ENCODE results near the gene TAF7L.
"Not testable (repeated sequence)": the region's sequence is repeated elsewhere in the genome, so short reads cannot be mapped to it uniquely, and the experiment has no call there.

TAF7L gene

GRCh38 chrX:101290957-101291603 is at the start of gene TAF7L:
Gene TAF7L, minus strand, starts transcription at chrX:101291334. Its CDS starts 3,791 bp downstream, at chrX:101287543.
- TF ChIP-seq ZNF274 (IDR thresholded peaks at IDR 0.05; ENCODE audit: low read depth, low read length): no peak
- H3K4me3 ChIP-seq (ENCODE audit: low read length): no peak within 1 kb of the TSS

- no peak overlapping the region for H3K4me3 ChIP-seq (ENCODE audit: low read length)
- TF ChIP-seq ZNF274 (IDR thresholded peaks at IDR 0.05; ENCODE audit: low read depth, low read length): no peak
These were observed 46.7 kb upstream of the TAF7L start for GRCh38 chrX:101337776-101338271.

DNA sequence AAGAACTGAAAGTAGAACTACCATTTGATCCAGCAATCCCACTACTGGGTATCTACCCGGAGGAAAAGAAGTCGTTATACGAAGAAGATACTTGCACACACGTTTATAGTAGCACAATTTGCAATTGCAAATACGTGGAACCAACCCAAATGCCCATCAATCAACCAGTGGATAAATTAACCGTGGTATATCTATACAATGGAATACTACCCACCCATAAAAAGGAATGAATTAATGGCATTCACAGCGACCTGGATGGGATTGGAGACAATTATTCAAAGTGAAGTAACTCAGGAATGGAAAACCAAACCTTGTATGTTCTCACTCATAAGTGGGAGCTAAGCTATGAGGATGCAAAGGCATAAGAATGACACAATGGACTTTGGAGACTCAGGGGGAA is 43.2 kb upstream of the TAF7L start:
- H3K4me3 ChIP-seq (ENCODE audit: low read length): not testable (repeated sequence)

GRCh38 chrX:101326600-101326999 is 35.5 kb upstream of the TAF7L start:
- H3K4me3 ChIP-seq (ENCODE audit: low read length): not testable (repeated sequence)

- no peak overlapping the region for H3K4me3 ChIP-seq (ENCODE audit: low read length)
- TF ChIP-seq ZNF274 (IDR thresholded peaks at IDR 0.05; ENCODE audit: low read depth, low read length): no peak
These were observed 12.7 kb upstream of the TAF7L start for GRCh38 chrX:101303790-101304189.

DNA sequence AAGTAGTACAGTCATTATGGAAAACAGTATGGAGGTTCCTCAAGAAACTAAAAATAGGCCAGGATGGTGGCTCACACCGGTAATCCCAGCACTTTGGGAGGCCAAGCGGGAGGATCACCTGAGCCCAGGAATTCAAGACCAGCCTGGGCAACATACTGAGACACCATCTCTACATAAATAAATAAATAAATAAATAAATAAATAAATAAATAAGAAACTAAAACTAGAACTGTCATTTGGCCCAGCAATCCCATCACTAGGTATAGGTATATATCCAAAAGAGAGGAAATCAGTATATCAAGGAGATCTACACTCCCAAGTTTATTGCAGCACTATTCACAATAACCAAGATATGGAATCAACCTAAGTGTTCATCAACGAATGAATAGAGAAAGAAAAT is 4.5 kb upstream of the TAF7L start:
- H3K4me3 ChIP-seq (ENCODE audit: low read length): not testable (repeated sequence)

GRCh38 chrX:101287402-101287801 is 3.7 kb downstream of the TAF7L start:
- TF ChIP-seq ZNF274 (IDR thresholded peaks at IDR 0.05; ENCODE audit: low read depth, low read length): no peak
- H3K4me3 ChIP-seq (ENCODE audit: low read length): no peak overlapping the region

DNA sequence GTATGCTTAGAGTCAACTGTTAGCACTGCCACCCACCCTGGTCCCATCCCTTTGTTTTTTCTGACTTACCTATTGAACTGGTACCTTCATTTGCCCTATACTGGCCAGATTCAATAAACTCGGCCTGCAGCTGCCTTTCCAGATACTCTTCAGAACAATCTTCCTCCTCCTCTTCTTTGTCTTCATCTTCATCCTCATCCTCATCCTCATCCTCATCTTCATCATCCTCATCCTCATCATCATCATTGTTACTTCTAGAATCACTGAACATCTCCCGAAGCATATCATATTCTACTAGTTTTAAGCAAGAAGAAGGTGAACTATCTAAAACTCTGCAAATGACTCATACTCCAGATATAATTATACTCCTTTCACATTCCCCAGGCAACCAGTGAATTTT is 14.9 kb downstream of the TAF7L start:
- H3K4me3 ChIP-seq (ENCODE audit: low read length): no peak overlapping the region
- no peak for TF ChIP-seq ZNF274 (IDR thresholded peaks at IDR 0.05; ENCODE audit: low read depth, low read length)

- H3K4me3 ChIP-seq (ENCODE audit: low read length): no peak overlapping the region
- no peak for TF ChIP-seq ZNF274 (IDR thresholded peaks at IDR 0.05; ENCODE audit: low read depth, low read length)
These were observed 16.9 kb downstream of the TAF7L start for GRCh38 chrX:101274198-101274597.

GRCh38 chrX:101265869-101266428 is 25.2 kb downstream of the TAF7L start:
- no peak for TF ChIP-seq ZNF274 (IDR thresholded peaks at IDR 0.05; ENCODE audit: low read depth, low read length)
- no peak overlapping the region for H3K4me3 ChIP-seq (ENCODE audit: low read length)

DNA sequence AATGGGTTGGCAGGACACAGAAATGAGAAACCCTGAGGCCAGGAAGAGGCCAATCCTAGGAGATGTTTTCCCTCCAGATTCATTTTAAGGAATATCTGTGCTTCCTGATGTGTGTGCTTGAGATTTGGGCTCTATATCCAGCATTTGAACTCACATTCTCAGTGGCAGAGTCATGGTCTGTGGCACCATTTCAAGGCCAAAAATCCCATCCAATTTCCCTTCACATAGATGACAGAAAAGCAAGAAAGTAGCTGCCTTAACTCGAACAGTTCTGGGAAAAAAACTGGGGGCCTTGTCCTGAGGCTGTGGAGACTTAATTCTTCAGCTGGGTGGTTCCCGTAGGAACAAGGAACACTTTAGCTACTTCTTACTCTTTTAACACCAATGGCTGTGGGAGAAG is 27.4 kb downstream of the TAF7L start:
- H3K4me3 ChIP-seq (ENCODE audit: low read length): no peak overlapping the region
- no peak for TF ChIP-seq ZNF274 (IDR thresholded peaks at IDR 0.05; ENCODE audit: low read depth, low read length)

DNA sequence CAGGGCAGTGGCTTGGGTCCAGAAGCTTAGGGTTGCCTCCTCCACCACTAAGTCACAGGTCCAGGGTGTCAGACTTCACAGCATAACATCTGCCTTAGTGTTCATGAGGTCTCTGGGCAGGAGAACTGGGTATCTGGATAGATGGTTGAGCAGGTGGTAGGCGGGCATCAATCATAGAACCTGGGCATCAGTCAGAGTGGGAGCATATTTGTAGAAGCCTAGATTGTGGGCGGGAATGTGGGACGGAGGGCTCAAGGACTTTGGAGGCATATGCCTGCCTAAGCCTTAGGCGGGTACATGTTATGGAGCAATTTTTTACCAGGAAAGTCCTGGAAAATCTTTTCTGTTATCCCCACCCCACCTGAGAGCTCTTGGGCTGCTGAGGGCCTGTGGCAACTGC is 28.5 kb downstream of the TAF7L start:
- no peak for TF ChIP-seq ZNF274 (IDR thresholded peaks at IDR 0.05; ENCODE audit: low read depth, low read length)
- no peak overlapping the region for H3K4me3 ChIP-seq (ENCODE audit: low read length)

DNA sequence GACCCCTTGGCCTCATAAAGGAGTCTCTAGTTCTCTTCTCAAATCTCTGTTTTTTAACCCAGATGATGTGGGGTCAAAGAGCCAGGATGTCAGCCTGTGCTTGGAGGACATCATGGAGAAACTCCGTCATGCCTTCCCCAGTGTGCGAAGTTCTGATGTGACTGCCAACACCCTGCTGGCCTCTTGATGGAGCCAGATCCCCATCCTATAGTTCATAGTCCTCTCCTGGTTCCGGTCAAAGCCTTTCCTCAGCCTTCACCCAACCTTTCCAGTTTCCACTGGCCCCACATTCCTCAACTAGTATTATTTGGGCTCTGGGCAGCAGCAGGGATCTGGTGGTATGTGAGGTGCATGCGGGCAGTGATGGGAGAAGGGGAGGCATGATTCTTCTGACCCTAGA is 30.7 kb downstream of the TAF7L start:
- no peak overlapping the region for H3K4me3 ChIP-seq (ENCODE audit: low read length)
- no peak for TF ChIP-seq ZNF274 (IDR thresholded peaks at IDR 0.05; ENCODE audit: low read depth, low read length)

- H3K4me3 ChIP-seq (ENCODE audit: low read length): no peak overlapping the region
- no peak for TF ChIP-seq ZNF274 (IDR thresholded peaks at IDR 0.05; ENCODE audit: low read depth, low read length)
These were observed 32.9 kb downstream of the TAF7L start for GRCh38 chrX:101258259-101258581.

- no peak for TF ChIP-seq ZNF274 (IDR thresholded peaks at IDR 0.05; ENCODE audit: low read depth, low read length)
- H3K4me3 ChIP-seq (ENCODE audit: low read length): no peak overlapping the region
These were observed 33.5 kb downstream of the TAF7L start for GRCh38 chrX:101257448-101258258.
